Hippocampal formation (tissue), 2 donors: ENCODE results near the gene FAM9B.

Experiments used
- DNase-seq, 2 donors: peaks; one replicate each; lab custom pipeline; 2025; lab: John Stamatoyannopoulos, UW

FAM9B gene

GRCh38 chrX:8980756-8981155, 53.2 kb downstream of the FAM9B start:
- no peak for DNase-seq
